ENCODE results near the gene NEU1.
"Not testable (repeated sequence)": the region's sequence is repeated elsewhere in the genome, so short reads cannot be mapped to it uniquely, and the experiment has no call there.

The NEU1 gene

DNA sequence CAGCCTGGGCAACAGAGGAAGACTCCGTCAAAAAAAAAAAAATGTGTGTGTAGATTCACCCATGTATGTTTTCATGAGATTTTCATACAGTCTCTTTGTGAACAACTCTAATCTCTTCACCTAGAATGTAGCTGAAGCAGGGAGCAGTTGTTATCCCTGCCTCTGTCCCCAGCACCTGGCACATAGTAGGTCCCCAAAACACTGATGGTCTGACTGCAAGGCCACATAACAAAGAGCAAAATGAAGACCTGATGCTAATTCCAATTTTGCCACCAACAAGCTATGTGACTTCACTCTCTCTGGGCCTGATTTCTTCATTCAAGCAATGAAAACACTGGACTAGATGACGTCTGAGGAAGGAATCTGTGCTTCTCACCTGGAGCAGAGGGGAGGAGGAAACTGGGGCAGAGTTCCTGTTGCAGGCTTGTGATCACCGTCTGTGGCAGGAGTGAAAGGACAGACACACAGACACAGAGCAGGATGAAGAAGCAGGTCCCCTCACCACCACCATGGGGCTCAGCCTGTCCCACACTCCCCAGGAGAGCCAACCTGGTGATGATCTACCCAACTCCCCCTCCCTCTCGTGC lies 11.6 kb upstream of the NEU1 start:
- DNase-seq (ENCODE audit: low spot score): no peak

DNA sequence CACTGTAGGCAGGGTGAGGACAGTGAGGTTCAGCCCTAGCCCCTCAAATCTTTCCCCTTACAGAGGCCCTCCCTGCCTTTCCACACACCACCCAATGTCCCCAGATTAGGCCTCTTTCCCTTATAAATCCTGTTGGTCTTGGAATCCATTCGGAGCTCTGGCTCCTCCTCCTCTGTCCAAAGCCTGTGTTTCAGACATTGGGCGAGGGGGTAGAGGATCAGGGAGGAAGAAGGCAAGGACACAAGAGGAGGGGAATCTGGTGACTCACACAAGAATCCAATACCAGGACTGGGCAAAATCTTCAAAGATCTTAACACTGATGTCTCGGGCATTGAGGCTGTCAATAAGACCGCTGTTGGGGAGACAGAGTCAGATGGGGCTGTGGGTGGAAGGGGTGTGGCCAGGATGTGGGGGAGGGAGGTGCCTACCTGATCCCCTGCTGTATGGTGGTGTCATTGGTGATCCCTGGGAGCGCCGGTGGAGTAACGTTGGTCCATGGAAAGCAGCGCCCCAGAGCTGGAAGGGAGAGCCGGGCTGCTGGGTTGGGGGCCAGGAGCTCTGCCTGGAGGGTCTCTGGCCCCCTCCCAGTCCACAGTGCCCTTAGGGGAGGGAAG lies 8.5 kb upstream of the NEU1 start:
- DNase-seq (ENCODE audit: low spot score): no peak

DNA sequence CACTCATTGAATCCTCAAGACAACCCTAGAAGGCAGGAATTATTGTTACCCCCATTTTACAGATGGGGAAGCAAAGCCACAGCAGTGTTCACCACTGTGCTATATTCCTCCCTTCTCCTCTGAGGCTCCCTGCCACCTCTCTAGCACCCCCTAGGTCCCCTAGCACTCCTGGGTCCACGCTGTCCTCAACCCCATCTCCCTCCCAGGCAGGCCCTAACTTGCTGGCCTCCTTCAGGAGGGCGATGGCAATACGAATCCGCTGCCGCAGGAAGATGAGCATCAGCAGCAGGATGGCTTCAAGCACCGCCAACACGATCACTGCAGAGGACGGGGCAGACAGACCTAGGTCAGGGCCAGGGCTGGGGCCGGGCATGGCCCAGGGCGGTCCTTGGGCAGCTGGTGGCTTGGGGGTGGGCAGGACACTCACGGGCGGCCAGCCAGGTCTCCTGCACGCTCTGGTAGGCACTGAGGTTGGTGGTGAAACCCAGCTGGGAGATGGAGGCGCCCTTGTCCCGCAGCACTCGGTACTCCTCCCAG lies 7.8 kb upstream of the NEU1 start:
- DNase-seq (ENCODE audit: low spot score): no peak

DNA sequence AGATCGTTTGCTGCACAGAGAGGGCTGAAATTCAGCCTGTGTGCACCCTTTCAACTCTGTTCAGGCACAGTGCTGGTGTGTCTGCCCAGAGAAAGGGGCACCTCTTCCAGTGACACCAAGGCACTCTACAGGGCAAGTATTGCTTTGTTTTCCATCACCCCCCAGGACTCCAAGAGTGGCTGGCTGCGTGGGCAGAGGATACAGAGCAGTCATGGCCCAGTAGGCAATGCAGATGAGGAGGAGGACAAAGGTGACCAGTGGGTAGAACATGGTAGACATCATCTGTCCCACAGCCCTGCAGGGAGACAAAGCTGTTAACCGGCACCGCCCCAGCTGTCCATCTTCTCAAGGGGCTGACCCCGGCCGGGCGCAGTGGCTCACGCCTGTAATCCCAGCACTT lies 6.7 kb upstream of the NEU1 start:
- no peak for DNase-seq (ENCODE audit: low spot score)

DNA sequence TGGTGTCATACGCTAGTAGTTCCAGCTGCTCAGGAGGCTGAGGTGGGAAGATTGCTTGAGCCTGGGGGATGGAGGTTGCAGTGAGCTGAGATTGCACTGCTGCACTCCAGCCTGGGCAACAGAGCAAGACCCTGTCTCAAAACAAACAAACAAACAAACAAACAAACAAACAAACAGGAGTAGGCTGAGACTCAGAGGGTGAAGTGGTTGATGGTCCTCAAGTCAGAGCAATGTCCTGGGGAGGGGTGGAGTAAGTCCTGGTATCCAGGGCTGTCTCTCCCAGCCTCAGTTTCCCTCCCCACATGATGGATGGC lies 6.0 kb upstream of the NEU1 start:
- DNase-seq (ENCODE audit: low spot score): not testable (repeated sequence)

DNA sequence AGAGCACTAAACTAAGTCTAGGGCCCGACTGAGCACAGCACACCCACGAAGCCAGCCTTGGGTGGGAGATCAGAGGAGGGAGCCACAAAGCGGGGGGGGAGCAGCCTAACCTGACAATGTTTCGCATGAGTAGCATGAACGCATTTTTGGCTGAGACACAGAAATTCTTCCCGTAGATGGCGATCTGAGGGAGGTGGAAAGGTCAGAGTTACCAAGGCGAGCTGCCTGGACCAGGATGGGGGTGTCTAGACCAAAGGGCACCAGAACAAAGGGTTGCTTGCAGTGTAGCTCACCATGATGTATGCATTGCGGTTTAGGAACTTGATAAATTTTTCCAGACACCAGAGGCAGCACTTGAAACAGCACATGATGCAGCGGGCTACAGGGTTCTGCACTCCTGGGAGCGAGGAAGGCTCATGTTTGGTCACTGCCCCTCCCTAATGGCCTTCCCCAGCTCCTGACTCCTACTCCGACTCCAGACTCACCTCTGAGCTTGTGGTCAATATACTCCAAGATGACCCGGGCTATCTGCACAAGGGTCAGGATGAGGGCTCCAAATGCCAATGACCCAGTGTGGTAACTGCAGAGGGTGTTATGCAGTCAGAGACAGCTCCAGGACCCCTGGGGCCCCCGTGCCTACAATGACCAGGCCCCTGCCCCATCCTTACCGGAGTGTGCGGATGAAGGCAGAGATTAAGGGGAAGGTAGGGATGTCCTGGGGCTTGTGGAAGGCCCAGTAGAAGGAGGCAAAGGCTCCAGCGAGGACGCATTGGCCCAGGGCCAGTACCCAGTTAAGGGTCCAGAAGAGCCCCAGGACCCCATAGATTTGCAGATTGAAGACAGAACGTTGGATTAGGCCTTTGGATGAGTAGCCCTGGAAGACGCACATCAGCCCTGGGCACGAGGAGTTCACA lies 2.8 kb upstream of the NEU1 start:
- DNase-seq (ENCODE audit: low spot score): peak; percentile 74

DNA sequence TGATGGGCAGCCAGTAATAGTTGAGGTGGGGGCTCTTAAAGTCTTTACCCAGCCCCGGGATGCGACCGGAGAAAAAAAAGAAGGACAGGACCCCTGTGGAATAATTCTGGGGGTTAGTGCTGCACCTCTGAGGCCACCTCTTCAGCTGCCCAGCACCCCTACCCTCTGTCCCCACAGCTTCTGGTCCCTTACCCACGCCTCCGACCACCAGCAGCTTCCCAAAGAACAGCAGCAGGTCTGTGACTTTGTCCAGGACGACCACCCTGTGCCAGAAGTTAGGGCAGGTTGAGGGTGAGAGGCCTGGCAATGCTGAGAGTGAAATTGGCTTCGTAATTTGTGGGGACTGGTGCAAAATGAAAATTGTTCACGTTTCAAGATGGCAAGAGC lies 2.2 kb upstream of the NEU1 start:
- no peak for DNase-seq (ENCODE audit: low spot score)

DNA sequence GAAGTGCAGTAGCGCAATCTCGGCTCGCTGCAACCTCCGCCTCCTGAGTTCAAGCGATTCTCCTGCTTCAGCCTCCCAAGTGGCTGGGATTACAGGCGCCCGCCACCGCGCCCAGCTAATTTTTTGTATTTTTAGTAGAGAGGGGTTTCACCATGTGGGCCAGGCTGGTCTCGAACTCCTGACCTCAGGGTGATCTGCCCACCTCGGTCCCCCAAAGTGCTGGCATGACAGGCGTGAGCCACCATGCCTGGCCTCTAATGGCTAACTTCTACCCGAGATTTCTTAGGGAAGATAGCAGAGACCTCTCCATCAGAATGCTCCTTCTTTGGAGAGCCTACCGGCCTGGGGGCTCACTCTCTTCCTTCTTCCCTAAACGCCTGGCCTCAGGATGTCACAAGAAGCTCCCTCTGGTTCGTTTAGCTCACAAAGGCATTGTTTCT lies 1.5 kb upstream of the NEU1 start:
- DNase-seq (ENCODE audit: low spot score): not testable (repeated sequence)

DNA sequence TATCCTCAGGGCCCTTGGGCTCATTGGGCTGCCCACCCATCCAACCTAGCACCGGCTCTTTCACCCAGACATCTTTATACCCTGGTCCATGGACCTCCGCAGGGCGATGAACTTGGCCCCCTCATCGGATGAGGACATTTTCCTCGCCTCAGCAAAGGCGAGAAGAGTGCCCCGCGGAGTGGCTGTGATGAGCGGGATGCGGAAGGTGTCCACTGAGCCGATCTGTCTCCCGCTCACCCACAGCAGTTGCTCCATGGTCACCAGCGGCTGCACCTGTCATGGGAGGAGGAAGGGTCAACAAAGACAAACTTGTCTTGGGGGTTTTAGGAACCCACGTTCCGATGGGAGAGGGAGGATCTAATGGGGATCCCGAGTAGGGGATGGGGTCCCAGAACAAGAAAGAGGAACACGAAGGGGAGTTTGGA lies 690 bp downstream of the NEU1 start:
- no peak for DNase-seq (ENCODE audit: low spot score)

DNA sequence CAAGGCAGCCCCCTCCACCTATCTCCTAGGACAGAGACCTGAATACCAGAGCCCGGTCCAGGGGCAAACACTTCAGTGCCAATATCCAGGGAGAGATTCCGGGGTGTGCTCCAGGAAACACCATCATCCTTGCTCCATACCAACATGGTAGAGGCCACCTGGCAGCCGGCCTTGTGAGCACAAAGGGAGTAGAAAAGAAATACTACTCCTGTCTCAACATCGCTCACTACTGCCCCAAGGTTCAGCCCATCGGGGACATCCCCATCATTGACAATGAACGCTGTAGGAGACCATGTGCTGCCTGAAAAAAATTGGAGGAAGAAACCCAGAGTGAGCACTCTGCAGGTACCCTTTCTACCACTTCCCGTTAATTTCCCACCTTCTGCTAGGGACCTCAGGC lies 1.5 kb downstream of the NEU1 start:
- no peak for DNase-seq (ENCODE audit: low spot score)

DNA sequence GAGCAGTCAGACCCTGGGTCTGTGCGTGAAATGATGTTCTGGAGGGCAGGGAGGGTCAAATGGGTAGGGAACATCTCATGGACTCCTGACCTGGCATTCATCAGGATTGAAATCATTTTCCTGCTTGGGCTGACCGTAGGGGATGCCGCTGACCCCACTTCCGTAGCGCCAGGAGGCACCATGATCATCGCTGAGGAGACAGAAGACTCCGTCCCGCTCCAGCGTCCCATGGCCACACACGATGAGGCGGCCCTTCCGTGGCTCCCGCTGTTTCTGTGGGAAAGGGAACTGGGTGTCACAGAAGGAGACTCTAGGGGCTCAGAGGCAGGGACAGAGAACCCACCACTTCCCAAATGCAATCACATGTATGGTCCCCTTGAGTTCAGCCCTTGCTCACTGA lies 2.3 kb downstream of the NEU1 start:
- DNase-seq (ENCODE audit: low spot score): no peak

DNA sequence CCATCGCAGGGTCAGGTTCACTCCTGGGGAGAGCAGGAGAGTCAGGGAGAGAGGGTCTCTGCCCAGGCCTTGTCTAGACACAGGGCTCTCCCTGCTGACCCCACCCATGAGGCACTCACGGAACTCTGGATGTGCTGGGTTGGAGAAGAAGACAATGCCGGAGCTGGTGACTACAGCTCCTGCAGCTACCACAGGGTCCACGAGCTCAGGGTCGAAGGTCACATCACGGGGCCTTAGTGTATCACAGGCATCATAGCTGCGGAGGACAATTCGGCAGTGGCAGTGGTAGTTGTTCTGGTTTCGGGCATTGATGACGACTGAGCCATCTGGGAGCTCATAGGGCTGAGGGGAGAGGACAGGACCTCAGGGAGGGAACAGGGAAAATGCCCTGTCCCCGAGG lies 2.7 kb downstream of the NEU1 start:
- DNase-seq (ENCODE audit: low spot score): no peak

DNA sequence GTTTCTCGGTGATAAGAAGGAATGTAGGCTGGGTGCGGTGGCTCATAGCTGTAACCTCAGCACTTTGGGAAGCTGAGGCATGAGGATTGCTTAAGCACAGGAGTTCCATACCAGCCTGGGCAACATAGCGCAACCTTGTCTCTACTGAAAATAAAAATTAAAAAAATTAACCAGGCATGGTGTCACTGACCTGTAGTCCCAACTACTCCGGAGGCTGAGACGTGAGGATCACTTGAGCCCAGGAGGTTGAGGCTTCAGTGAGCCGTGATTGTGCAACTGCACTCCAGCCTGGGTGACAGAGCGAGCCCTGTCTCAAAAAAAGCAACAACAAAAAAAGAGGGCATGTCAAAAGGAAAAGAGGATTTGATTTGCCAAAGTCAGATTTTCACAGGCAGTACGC lies 3.9 kb downstream of the NEU1 start:
- DNase-seq (ENCODE audit: low spot score): no peak

DNA sequence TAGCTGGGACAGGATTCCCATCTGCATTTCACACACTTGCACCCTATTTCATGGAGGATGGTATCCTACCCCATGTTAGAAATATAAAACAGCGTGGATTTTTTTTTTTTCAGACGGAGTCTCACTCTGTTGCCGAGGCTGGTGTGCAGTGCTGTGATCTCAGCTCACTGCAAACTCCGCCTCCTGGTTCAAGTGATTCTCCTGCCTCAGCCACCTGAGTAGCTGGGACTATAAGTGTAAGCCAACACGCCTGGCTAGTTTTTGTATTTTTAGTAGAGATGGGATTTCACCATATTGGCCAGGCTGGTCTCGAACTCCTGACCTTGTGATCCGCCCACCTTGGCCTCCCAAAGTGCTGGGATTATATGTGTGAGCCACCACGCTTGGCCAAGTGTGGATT lies 4.8 kb downstream of the NEU1 start:
- DNase-seq (ENCODE audit: low spot score): not testable (repeated sequence)

DNA sequence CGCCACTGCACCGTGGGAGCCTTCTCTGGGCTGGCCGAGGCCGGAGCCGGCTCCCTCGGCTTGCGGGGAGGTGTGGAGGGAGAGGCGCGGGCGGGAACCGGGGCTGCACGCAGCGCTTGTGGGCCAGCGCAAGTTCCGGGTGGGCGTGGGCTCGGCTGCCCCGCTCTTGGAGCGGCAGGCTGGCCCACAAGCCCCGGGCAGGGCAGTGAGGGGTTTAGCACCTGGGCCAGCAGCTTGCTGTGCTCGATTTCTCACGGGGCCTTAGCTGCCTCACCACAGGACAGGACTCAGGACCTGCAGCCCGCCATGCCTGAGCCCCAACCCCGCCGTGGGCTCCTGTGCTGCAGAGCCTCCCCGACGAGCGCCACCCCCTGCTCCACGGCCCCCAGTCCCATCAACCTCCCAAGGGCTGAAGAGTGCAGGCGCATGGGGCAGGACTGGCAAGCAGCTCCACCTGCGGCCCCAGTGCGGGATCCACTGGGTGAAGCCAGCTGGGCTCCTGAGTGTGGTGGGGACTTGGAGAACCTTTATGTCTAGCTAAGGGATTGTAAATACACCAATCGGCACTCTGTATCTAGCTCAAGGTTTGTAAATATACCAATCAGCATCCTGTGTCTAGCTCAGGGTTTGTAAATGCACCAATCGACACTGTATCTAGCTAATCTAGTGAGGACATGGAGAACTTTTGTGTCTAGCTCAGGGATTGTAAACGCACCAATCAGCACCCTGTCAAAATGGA lies 10.5 kb downstream of the NEU1 start:
- not testable (repeated sequence) for DNase-seq (ENCODE audit: low spot score)

DNA sequence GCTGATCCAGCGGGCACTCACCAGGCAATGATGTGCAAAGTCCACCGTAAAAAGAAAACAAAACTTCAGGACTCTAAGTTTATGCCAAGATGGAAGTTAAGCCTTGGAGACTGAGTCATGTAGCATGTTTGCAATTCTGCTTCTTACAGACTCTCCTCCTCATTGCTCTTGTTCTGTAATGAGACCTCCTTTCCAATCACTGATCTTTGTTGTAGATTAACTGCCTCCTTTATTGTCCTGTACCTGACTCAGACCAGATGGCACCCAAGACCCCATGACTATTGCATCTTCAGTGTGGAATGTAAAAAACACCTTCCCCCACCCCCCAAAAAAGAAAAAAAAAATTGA lies 11.2 kb downstream of the NEU1 start:
- no peak for DNase-seq (ENCODE audit: low spot score)

DNA sequence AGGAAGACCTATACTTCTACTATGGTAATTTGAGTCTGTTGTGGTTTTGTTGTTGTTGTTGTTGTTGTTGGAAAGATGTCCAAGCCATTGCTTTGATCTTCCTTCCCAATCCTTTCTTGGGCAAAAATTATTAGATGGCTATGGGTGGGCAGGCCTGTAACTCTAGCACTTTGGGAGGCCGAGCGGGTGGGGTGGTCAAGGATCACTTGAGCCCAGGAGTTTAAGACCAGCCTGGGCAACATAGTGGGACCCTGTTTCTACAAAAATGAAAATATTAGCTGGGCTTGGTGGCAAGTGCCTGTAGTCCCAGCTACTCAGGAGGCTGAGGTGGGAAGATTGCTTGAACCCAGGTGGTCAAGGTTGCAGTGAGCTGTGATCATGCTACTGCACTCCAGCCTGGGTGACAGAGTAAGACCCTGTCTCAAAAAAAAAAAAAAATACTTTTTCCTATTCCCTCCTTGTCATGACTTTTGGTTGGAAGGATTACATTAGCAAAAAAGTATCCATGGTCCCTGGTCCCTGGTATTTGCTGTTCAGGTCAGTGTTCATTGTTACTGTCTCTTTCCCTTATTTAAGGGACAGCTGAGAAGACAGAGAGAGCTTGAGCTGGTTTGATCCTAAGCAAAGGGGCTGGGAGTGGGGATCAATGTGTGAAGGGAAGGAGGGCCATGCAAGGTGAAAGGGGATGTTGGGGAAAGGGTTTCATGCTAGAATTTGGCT lies 11.7 kb downstream of the NEU1 start:
- no peak for DNase-seq (ENCODE audit: low spot score)

DNA sequence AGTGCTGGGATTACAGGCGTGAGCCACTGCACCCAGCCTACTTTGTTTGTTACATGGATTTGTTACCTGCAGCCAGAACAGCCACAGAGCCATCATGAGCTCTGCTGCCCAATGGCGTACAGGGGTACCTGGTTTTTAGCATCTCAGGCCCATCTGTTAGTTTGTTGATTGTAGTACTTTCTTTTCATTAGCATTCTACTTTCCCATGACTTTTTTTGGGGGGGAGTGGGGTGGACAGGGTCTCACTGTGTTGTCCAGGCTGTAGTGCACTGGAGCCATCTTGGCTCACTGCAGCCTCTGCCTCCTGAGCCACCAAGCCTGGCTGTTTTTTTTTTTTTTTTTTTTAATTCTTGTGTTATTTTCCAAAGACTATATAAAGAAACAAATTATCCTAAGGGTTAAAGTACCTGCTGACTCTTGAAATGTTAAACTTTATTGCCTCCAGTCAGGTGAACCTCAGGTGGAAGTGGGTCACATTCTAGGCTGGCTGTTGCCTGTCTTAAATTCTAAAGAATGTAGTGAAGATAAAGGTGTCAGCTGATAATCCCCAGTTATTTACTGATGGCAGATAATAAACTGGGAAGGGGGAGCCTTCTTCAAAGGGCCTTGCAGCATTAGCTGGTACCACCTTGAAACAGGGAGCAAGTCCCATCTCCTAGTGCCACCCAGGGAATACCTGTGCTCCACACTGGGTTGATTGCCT lies 15.2 kb downstream of the NEU1 start:
- no peak for DNase-seq (ENCODE audit: low spot score)

DNA sequence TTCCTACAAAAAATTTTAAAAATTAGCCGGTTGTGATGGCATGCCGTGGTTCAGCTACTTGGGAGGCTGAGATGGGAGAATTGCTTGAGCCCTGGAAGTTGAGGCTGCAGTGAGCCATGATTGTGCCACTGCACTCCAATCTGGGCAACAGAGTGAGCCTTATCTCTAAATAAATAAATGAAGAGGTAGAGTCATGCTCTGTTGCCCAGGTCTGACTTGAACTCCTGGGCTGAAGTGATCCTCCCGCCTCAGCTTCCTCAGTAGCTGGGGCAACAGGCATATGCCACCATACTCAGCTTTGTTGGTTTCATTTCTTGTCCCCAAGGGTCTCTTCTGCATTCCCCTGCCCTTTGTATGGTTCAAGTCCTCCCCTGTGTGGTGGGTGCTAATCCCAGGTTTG lies 18.1 kb downstream of the NEU1 start:
- DNase-seq (ENCODE audit: low spot score): no peak

DNA sequence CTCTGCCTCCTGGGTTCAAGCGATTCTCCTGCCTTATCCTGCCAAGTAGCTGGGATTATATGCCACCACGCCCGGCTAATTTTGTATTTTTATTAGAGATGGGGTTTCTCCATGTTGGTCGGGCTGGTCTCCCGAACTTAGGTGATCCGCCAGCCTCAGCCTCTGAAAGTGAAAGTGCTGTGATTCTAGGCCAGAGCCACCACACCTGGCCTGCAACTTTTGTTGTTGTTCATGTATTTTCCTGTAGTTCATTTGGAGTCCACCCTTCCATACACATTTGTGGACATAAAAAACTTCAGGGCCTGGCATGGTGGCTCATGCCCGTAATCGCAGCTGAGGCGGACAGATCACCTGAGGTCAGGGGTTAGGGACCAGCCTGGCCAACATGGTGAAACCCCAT lies 20.6 kb downstream of the NEU1 start:
- DNase-seq (ENCODE audit: low spot score): no peak

DNA sequence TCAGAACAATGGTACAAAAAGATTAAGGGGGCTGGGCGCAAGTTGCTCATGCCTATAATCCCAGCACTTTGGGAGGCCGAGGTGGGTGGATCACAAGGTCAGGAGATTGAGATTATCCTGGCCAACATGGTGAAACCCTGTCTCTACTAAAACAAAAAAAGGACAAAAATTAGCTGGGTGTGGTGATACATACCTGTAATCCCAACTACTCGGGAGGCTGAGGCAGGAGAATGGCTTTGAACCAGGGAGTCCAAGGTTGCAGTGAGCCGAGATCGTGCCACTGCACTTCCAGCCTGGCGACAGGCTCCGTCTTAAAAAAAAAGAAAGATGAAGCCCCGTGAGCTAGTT lies 22.9 kb downstream of the NEU1 start:
- DNase-seq (ENCODE audit: low spot score): not testable (repeated sequence)
